IMR-90 (cell line): ENCODE results near the gene ZNF277. TPM values are rescaled to one million over a fixed set of nuclear protein-coding genes. Genes with fewer than 3 reads are reported as not detected.

Source experiments
- ATAC-seq: fragments of 200-7000 bp; cut with Tn5 transposase; 2 replicates; pipeline ENCODE4 v1.9.1; 2020; ENCODE audit warnings: low read depth, mild to moderate bottlenecking, moderate library complexity
- BruUV-seq: library from RNA; stranded (reverse); fragments of 400-500 nt; replicated peaks from 2 replicates; lab custom pipeline; 2021; lab: Mats Ljungman, UMichigan
- CTCF ChIA-PET: fragments of 300-600 bp; formaldehyde crosslinking; extraction: SDS; loops from one replicate; lab custom pipeline; 2021; ENCODE audit warnings: antibody characterized with exemption; lab: Yijun Ruan, JAX
- POLR2A ChIA-PET: fragments of 300-600 bp; sonication (Branson Sonifier 250); formaldehyde crosslinking; loops from one replicate; lab custom pipeline; 2022; ENCODE audit warnings: antibody characterized with exemption; ENCODE audit not compliant: unreplicated experiment; lab: Charles Lee
- DNase-seq: peaks from one replicate; pipeline ENCODE4 v3.0.0; 2013
- H2AFZ ChIP-seq: replicated peaks from 2 replicates; pipeline ENCODE3; 2013; ENCODE audit warnings: low read length, mild to moderate bottlenecking; ENCODE audit not compliant: poor library complexity
- H2AK5ac ChIP-seq: 2 replicates; pipeline ENCODE4 v1.6.1; 2013; ENCODE audit warnings: low read depth, low read length, inconsistent platforms
- H2AK9ac ChIP-seq: replicated peaks from 2 replicates; pipeline ENCODE3; 2013; ENCODE audit warnings: mild to moderate bottlenecking, low read depth, low read length, moderate library complexity; ENCODE audit not compliant: poor library complexity
- H2BK120ac ChIP-seq: 2 replicates; pipeline ENCODE4 v1.6.1; 2013; ENCODE audit warnings: low read depth, low read length, inconsistent platforms
- H2BK15ac ChIP-seq: 3 replicates; pipeline ENCODE4 v1.6.1; 2013; ENCODE audit warnings: low read depth, low read length, inconsistent platforms
- H2BK20ac ChIP-seq: 2 replicates; pipeline ENCODE4 v1.6.1; 2013; ENCODE audit warnings: low read depth, mild to moderate bottlenecking, inconsistent platforms, low read length, moderate library complexity
- H2BK5ac ChIP-seq: 2 replicates; pipeline ENCODE4 v1.6.1; 2013; ENCODE audit warnings: mild to moderate bottlenecking, low read depth, low read length, inconsistent platforms; ENCODE audit not compliant: poor library complexity, severe bottlenecking
- H3K14ac ChIP-seq: replicated peaks from 2 replicates; pipeline ENCODE4 v1.6.1; 2013; ENCODE audit warnings: low read depth, low read length, inconsistent platforms
- H3K18ac ChIP-seq: 2 replicates; pipeline ENCODE4 v1.6.1; 2013; ENCODE audit warnings: low read depth, low read length, control low read depth
- H3K23ac ChIP-seq: 2 replicates; pipeline ENCODE4 v1.6.1; 2013; ENCODE audit warnings: low read depth, low read length, inconsistent platforms
- H3K27ac ChIP-seq: 2 replicates; pipeline ENCODE4 v1.5.1; 2013; ENCODE audit warnings: mild to moderate bottlenecking, control low read depth, low read length; ENCODE audit not compliant: insufficient read depth
- H3K27me3 ChIP-seq: 2 replicates; pipeline ENCODE4 v1.6.1; 2013; ENCODE audit warnings: low read length; ENCODE audit not compliant: control insufficient read depth, insufficient read depth
- H3K36me3 ChIP-seq: 2 replicates; pipeline ENCODE4 v1.6.1; 2013; ENCODE audit warnings: low read length, mixed read lengths; ENCODE audit not compliant: control insufficient read depth, insufficient read depth
- H3K4ac ChIP-seq: 2 replicates; pipeline ENCODE4 v1.6.1; 2013; ENCODE audit warnings: low read depth, low read length, inconsistent platforms
- H3K4me1 ChIP-seq: 2 replicates; pipeline ENCODE4 v1.6.1; 2013; ENCODE audit warnings: low read length, mixed read lengths; ENCODE audit not compliant: control insufficient read depth, insufficient read depth
- H3K4me2 ChIP-seq: 2 replicates; pipeline ENCODE4 v1.6.1; 2013; ENCODE audit warnings: low read depth, mild to moderate bottlenecking, control low read depth, low read length, moderate library complexity
- H3K4me3 ChIP-seq: 2 replicates; pipeline ENCODE4 v1.5.1; 2013; ENCODE audit warnings: low read depth, mild to moderate bottlenecking, control low read depth, low read length, moderate library complexity; ENCODE audit not compliant: insufficient read depth
- H3K56ac ChIP-seq: 2 replicates; pipeline ENCODE4 v1.6.1; 2013; ENCODE audit warnings: low read length, inconsistent platforms; ENCODE audit not compliant: insufficient read depth; ENCODE audit errors: extremely low read depth
- H3K79me1 ChIP-seq, 2 experiments: 2 replicates each; pipeline ENCODE4 v1.6.1; 2013; ENCODE audit warnings: low read length in 2 of 2, inconsistent platforms in 1 of 2, low read depth in 1 of 2
- H3K9ac ChIP-seq: 2 replicates; pipeline ENCODE4 v1.6.1; 2013; ENCODE audit warnings: low read depth, low read length, control low read depth
- H3K9me1 ChIP-seq: 2 replicates; pipeline ENCODE4 v1.6.1; 2013; ENCODE audit warnings: low read length, inconsistent platforms; ENCODE audit not compliant: insufficient read depth
- H3K9me3 ChIP-seq: 2 replicates; pipeline ENCODE4 v1.6.1; 2013; ENCODE audit warnings: low read length; ENCODE audit not compliant: control insufficient read depth, insufficient read depth
- H4K20me1 ChIP-seq: 2 replicates; pipeline ENCODE4 v1.6.1; 2013; ENCODE audit warnings: low read length, inconsistent platforms; ENCODE audit not compliant: insufficient read depth
- H4K5ac ChIP-seq: 2 replicates; pipeline ENCODE4 v1.6.1; 2013; ENCODE audit warnings: mild to moderate bottlenecking, low read depth, low read length, control low read depth
- H4K8ac ChIP-seq, 2 experiments: 2 replicates each; pipeline ENCODE4 v1.6.1; 2013; ENCODE audit warnings: low read depth in 2 of 2, low read length in 2 of 2, control low read depth in 1 of 2, inconsistent platforms in 1 of 2
- H4K91ac ChIP-seq: 2 replicates; pipeline ENCODE4 v1.6.1; 2013; ENCODE audit warnings: low read depth, low read length, inconsistent platforms; ENCODE audit not compliant: insufficient read depth
- BHLHE40 ChIP-seq: fragments of 150-350 bp; IDR thresholded peaks from 2 replicates; pipeline ENCODE4 v1.6.1; 2016; ENCODE audit warnings: mild to moderate bottlenecking, low read depth, low read length
- CEBPB ChIP-seq: IDR thresholded peaks from 2 replicates; pipeline ENCODE4 v1.6.1; 2012; ENCODE audit warnings: low read depth, low read length, improper control_type of control experiment
- CHD1 ChIP-seq: IDR thresholded peaks from 2 replicates; pipeline ENCODE4 v1.6.1; 2012; ENCODE audit warnings: low read depth, low read length, improper control_type of control experiment
- FOS ChIP-seq: fragments of 150-350 bp; IDR thresholded peaks from 2 replicates; pipeline ENCODE4 v1.6.1; 2016; ENCODE audit warnings: low read depth, low read length
- MAFK ChIP-seq: IDR thresholded peaks from 2 replicates; pipeline ENCODE4 v1.6.1; 2012; ENCODE audit warnings: low read depth, low read length, improper control_type of control experiment
- MAZ ChIP-seq: IDR thresholded peaks from 2 replicates; pipeline ENCODE4 v1.6.1; 2012; ENCODE audit warnings: low read depth, mild to moderate bottlenecking, low read length, improper control_type of control experiment, moderate library complexity, borderline replicate concordance
- MXI1 ChIP-seq: IDR thresholded peaks from 2 replicates; pipeline ENCODE4 v1.6.1; 2012; ENCODE audit warnings: low read depth, mild to moderate bottlenecking, low read length, moderate library complexity, borderline replicate concordance
- NFE2L2 ChIP-seq: fragments of 150-350 bp; IDR thresholded peaks from 2 replicates; pipeline ENCODE4 v1.6.1; 2016; ENCODE audit warnings: low read depth, mild to moderate bottlenecking, low read length
- POLR2A ChIP-seq: IDR thresholded peaks from 2 replicates; pipeline ENCODE4 v1.6.1; 2012; ENCODE audit warnings: mild to moderate bottlenecking, low read depth, low read length
- RAD21 ChIP-seq: IDR thresholded peaks from 2 replicates; pipeline ENCODE4 v1.6.1; 2012; ENCODE audit warnings: low read length, improper control_type of control experiment
- RCOR1 ChIP-seq: IDR thresholded peaks from 2 replicates; pipeline ENCODE4 v1.6.1; 2012; ENCODE audit warnings: mild to moderate bottlenecking, low read length, improper control_type of control experiment; ENCODE audit not compliant: insufficient replicate concordance
- RFX5 ChIP-seq: IDR thresholded peaks from 2 replicates; pipeline ENCODE4 v1.8.0; 2012; ENCODE audit warnings: low read depth, mild to moderate bottlenecking, low read length, moderate library complexity
- SMC3 ChIP-seq: fragments of 150-350 bp; IDR thresholded peaks from 2 replicates; pipeline ENCODE4 v1.6.1; 2016; ENCODE audit warnings: low read depth, mild to moderate bottlenecking, antibody characterized with exemption, low read length, moderate library complexity
- WGBS, 2 experiments: methylation state at CpG; one replicate each; pipeline versions ENCODE4 v1.1.5 to v1.1.7; 2013; ENCODE audit warnings: missing lambda C conversion rate in 2 of 2; ENCODE audit not compliant: insufficient read length in 1 of 2; ENCODE audit errors: extremely low coverage in 2 of 2; 5-methylcytosine and 5-hydroxymethylcytosine counted together
- dilution Hi-C: fragments of 300-500 bp; cut with HindIII; formaldehyde crosslinking; loops from one replicate; pipeline ENCODE4 v1.14.3; 2018; ENCODE audit warnings: low sequenced_read_pairs; ENCODE audit not compliant: unreplicated experiment
- in situ Hi-C: fragments of 300-500 bp; cut with MboI; formaldehyde crosslinking; loops from 3 replicates; pipeline ENCODE4 v1.14.3; 2019; ENCODE audit warnings: low sequenced_read_pairs, inconsistent platforms, mixed read lengths
- intact Hi-C: fragments of 100-400 bp; cut with micrococcal nuclease; formaldehyde crosslinking; loops from 2 replicates; pipeline ENCODE4 v1.10.0; 2022
- polyA plus RNA-seq, 3 experiments: library from polyadenylated mRNA; depleted of rRNA; stranded (reverse); fragments of >200 nt; gene quantifications; 2 replicates each; pipeline ENCODE4 v1.2.3, GENCODE V29; 2012; ENCODE audit warnings: low replicate concordance in 1 of 3
- total RNA-seq: library from RNA; depleted of rRNA; stranded (reverse); fragments of >200 nt; gene quantifications from 2 replicates; pipeline ENCODE4 v1.2.3, GENCODE V29; 2012
- TF ChIP-seq, protein P1 (sequence below): fragments of 150-350 bp; IDR thresholded peaks from 2 replicates; pipeline ENCODE4 v1.6.1; 2016; ENCODE audit warnings: low read depth, mild to moderate bottlenecking, low read length, moderate library complexity, borderline replicate concordance
- TF ChIP-seq, protein P2 (sequence below): fragments of 150-350 bp; IDR thresholded peaks from 2 replicates; pipeline ENCODE4 v1.6.1; 2017; ENCODE audit warnings: mild to moderate bottlenecking, antibody characterized with exemption, low read length, low read depth
- TF ChIP-seq, protein P3 (sequence below): conservative IDR thresholded peaks from 2 replicates; pipeline ENCODE4 v1.5.1; 2012; ENCODE audit warnings: mild to moderate bottlenecking, low read depth, low read length, improper control_type of control experiment

Gene ZNF277
- total and polyA plus RNA-seq, 2 of the 4 experiments (the other 2 are of a cell fraction): 7.3 to 21.3 TPM

DNA sequence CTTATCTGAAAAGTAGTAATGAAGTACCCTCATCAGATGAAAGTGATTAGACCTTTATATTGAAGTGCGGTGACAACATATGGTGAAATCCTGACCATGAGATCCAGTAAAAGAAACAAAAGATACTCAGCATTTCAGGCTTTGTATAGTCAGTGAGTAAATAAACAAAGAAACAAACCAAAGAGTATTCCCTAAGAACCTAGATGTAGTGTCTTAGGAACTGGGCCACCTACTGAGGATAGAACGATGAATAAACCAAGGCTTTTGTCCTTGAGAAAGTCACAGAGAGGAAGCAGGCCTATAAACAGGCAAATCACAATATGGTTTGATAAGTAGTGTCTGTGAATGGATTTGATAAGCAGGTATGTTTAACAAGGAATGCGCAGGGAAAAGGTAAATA lies 46.2 kb downstream of the ZNF277 start:
- no peak overlapping the region for H3K23ac ChIP-seq
- H3K27ac ChIP-seq: no peak overlapping the region
- no peak overlapping the region for H3K4me2 ChIP-seq
- WGBS, 2 experiments: no CpG with 5 or more reads among the region's 3 CpGs
- H2AK5ac ChIP-seq: no peak overlapping the region
- ChIA-PET POLR2A (no interaction called here), CTCF (no interaction called here)
- no peak overlapping the region for H2BK5ac ChIP-seq
- H2BK20ac ChIP-seq: no peak overlapping the region
- H3K36me3 ChIP-seq: no peaks in the 10 kb centered on the region
- ATAC-seq (no peak), DNase-seq (no peak)
- no peak overlapping the region for H4K91ac ChIP-seq
- peaks cover 7% of the 10 kb centered on the region; the same call in 1 of the 2 replicates for H4K20me1 ChIP-seq
- no TSS peak for BruUV-seq
- H2BK120ac ChIP-seq: no peak overlapping the region
- H3K14ac ChIP-seq: no peak overlapping the region
- no peak overlapping the region for H3K4me3 ChIP-seq
- no peak overlapping the region for H4K5ac ChIP-seq
- TF ChIP-seq MAZ (no peak), CHD1 (no peak), BHLHE40 (no peak), RFX5 (no peak), MAFK (no peak), RCOR1 (no peak), POLR2A (no peak), SMC3 (no peak), MXI1 (no peak), FOS (no peak), CEBPB (no peak), NFE2L2 (no peak), RAD21 (no peak)
- TF ChIP-seq, protein P1, sequence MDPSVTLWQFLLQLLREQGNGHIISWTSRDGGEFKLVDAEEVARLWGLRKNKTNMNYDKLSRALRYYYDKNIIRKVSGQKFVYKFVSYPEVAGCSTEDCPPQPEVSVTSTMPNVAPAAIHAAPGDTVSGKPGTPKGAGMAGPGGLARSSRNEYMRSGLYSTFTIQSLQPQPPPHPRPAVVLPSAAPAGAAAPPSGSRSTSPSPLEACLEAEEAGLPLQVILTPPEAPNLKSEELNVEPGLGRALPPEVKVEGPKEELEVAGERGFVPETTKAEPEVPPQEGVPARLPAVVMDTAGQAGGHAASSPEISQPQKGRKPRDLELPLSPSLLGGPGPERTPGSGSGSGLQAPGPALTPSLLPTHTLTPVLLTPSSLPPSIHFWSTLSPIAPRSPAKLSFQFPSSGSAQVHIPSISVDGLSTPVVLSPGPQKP: no peak
- TF ChIP-seq, protein P2, sequence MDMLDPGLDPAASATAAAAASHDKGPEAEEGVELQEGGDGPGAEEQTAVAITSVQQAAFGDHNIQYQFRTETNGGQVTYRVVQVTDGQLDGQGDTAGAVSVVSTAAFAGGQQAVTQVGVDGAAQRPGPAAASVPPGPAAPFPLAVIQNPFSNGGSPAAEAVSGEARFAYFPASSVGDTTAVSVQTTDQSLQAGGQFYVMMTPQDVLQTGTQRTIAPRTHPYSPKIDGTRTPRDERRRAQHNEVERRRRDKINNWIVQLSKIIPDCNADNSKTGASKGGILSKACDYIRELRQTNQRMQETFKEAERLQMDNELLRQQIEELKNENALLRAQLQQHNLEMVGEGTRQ: no peak
- TF ChIP-seq, protein P3, sequence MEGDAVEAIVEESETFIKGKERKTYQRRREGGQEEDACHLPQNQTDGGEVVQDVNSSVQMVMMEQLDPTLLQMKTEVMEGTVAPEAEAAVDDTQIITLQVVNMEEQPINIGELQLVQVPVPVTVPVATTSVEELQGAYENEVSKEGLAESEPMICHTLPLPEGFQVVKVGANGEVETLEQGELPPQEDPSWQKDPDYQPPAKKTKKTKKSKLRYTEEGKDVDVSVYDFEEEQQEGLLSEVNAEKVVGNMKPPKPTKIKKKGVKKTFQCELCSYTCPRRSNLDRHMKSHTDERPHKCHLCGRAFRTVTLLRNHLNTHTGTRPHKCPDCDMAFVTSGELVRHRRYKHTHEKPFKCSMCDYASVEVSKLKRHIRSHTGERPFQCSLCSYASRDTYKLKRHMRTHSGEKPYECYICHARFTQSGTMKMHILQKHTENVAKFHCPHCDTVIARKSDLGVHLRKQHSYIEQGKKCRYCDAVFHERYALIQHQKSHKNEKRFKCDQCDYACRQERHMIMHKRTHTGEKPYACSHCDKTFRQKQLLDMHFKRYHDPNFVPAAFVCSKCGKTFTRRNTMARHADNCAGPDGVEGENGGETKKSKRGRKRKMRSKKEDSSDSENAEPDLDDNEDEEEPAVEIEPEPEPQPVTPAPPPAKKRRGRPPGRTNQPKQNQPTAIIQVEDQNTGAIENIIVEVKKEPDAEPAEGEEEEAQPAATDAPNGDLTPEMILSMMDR: no peak
- H3K27me3 ChIP-seq: no peaks in the 10 kb centered on the region
- dilution Hi-C loops: no loop called here
- no peak overlapping the region for H2AFZ ChIP-seq
- no peak overlapping the region for H2BK15ac ChIP-seq
- no peak overlapping the region for H3K56ac ChIP-seq
- peaks cover 3% of the 10 kb centered on the region; the same call in 1 of the 2 replicates for H3K9me1 ChIP-seq
- H3K18ac ChIP-seq: no peak overlapping the region
- intact Hi-C loops: no loop called here
- H3K4me1 ChIP-seq: no peaks in the 10 kb centered on the region
- no peaks in the 10 kb centered on the region for H3K9me3 ChIP-seq
- in situ Hi-C loops: no loop called here
- no peak overlapping the region for H3K4ac ChIP-seq
- H4K8ac ChIP-seq: no peak overlapping the region
- no peak overlapping the region for H2AK9ac ChIP-seq
- peaks cover 14 to 17% of the 10 kb centered on the region in 2 experiments for H3K79me1 ChIP-seq
- H3K9ac ChIP-seq: no peak overlapping the region
